Measurements from ENCODE around the gene EXOSC6.
A peak's percentile ranks its signal among the peaks of the same experiment; 100 is the strongest.
"Not testable (repeated sequence)": the region's sequence is repeated elsewhere in the genome, so short reads cannot be mapped to it uniquely, and the experiment has no call there.

Gene EXOSC6

GRCh38 chr16:70251629-70252354 is at the start of gene EXOSC6:
TSS of gene EXOSC6 (minus strand) at chr16:70251940. CDS start at chr16:70251900, 40 bp downstream.
- peak; percentile 87 to 89 for DNase-seq

GRCh38 chr16:70301121-70301520 is 49.4 kb upstream of the EXOSC6 start:
- no peak for DNase-seq

- DNase-seq = peak; percentile 45 to 51
These were observed 47.5 kb upstream of the EXOSC6 start, which contains the start of gene DDX19B for GRCh38 chr16:70298988-70299938. TSS of gene DDX19B (plus strand) at chr16:70299186. CDS start at chr16:70299298, 112 bp downstream.

- no peak for DNase-seq
These were observed 43.9 kb upstream of the EXOSC6 start for GRCh38 chr16:70295634-70296033.

GRCh38 chr16:70294385-70295025 is 42.8 kb upstream of the EXOSC6 start:
- no peak for DNase-seq

- not testable (repeated sequence) for DNase-seq
These were observed 40.4 kb upstream of the EXOSC6 start for GRCh38 chr16:70292148-70292547.

- DNase-seq = no peak
These were observed 39.3 kb upstream of the EXOSC6 start for GRCh38 chr16:70290949-70291519.

- peak; percentile 89 to 97 for DNase-seq
These were observed 37.7 kb upstream of the EXOSC6 start, which contains the start of gene AARS1 for GRCh38 chr16:70289229-70290094. TSS of gene AARS1 (minus strand) at chr16:70289506. CDS start at chr16:70282763, 6,743 bp downstream.

GRCh38 chr16:70287304-70287971 is 35.7 kb upstream of the EXOSC6 start:
- not testable (repeated sequence) for DNase-seq

GRCh38 chr16:70276392-70276791 is 24.7 kb upstream of the EXOSC6 start:
- DNase-seq = no peak

GRCh38 chr16:70271696-70272095 is 20.0 kb upstream of the EXOSC6 start:
- no peak for DNase-seq

- DNase-seq = no peak
These were observed 18.4 kb upstream of the EXOSC6 start for GRCh38 chr16:70270176-70270575.

GRCh38 chr16:70269471-70269870 is 17.7 kb upstream of the EXOSC6 start:
- DNase-seq = no peak

- not testable (repeated sequence) for DNase-seq
These were observed 16.2 kb upstream of the EXOSC6 start for GRCh38 chr16:70267922-70268321.

GRCh38 chr16:70267516-70267915 is 15.8 kb upstream of the EXOSC6 start:
- no peak for DNase-seq

- not testable (repeated sequence) for DNase-seq
These were observed 8.2 kb upstream of the EXOSC6 start for GRCh38 chr16:70259903-70260302.

GRCh38 chr16:70258946-70259345 is 7.2 kb upstream of the EXOSC6 start:
- DNase-seq = no peak

- DNase-seq = no peak
These were observed 6.3 kb upstream of the EXOSC6 start for GRCh38 chr16:70258065-70258464.

- no peak for DNase-seq
These were observed 5.7 kb upstream of the EXOSC6 start for GRCh38 chr16:70257391-70257790.

- DNase-seq = no peak
These were observed 3.8 kb upstream of the EXOSC6 start for GRCh38 chr16:70255574-70255973.

- DNase-seq = no peak
These were observed 3.2 kb upstream of the EXOSC6 start for GRCh38 chr16:70254965-70255286.
